Omental fat pad (tissue), 4 donors: ENCODE data around the gene MKX. TPM values are rescaled to one million over a fixed set of nuclear protein-coding genes. Genes with fewer than 3 reads are reported as not detected.

ENCODE experiments used
- ATAC-seq: fragments of 150-250 bp; one replicate; pipeline ENCODE4 v1.9.1; 2016; ENCODE audit warnings: mild to moderate bottlenecking, moderate library complexity; ENCODE audit not compliant: low FRiP score
- DNase-seq: peaks from one replicate; pipeline ENCODE4 v3.0.0-alpha.2; 2019; ENCODE audit warnings: low spot score
- total RNA-seq, 4 donors: library from RNA; depleted of rRNA; stranded (reverse); fragments of >200 nt; gene quantifications; one replicate each; pipeline ENCODE4 v1.1.0, GENCODE V29; 2016
- TF ChIP-seq, protein P1 (sequence below), 3 donors: fragments of 450-650 bp; IDR thresholded peaks; one replicate each; pipeline ENCODE4 v1.5.1; 2016 to 2017; ENCODE audit warnings: antibody characterized with exemption in 3 of 3, mild to moderate bottlenecking in 3 of 3, moderate library complexity in 2 of 3

The MKX gene
- total RNA-seq, 4 donors from 2014 or later, result 1.1 to 5.6 (median 3.1) TPM

DNA sequence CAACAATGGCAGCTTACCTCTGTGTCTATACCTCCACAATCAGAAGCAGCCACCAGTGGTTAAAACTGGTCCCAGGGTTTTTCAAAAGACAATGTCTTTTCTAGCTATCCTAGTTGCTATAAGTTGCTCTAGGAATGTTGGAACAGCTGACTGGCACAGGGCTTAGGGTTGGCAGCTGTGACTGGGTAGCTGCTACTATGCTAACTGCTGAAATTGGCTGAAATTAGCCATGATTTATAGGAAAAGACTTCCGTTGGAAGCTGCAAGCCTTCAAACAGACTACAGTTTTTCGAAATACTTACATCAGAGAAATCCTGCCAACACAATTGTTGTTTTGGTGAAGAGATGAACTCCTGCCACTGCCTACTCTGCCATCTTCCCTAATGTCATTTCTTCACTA, 102.3 kb downstream of the MKX start:
- TF ChIP-seq, protein P1, sequence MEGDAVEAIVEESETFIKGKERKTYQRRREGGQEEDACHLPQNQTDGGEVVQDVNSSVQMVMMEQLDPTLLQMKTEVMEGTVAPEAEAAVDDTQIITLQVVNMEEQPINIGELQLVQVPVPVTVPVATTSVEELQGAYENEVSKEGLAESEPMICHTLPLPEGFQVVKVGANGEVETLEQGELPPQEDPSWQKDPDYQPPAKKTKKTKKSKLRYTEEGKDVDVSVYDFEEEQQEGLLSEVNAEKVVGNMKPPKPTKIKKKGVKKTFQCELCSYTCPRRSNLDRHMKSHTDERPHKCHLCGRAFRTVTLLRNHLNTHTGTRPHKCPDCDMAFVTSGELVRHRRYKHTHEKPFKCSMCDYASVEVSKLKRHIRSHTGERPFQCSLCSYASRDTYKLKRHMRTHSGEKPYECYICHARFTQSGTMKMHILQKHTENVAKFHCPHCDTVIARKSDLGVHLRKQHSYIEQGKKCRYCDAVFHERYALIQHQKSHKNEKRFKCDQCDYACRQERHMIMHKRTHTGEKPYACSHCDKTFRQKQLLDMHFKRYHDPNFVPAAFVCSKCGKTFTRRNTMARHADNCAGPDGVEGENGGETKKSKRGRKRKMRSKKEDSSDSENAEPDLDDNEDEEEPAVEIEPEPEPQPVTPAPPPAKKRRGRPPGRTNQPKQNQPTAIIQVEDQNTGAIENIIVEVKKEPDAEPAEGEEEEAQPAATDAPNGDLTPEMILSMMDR (IDR thresholded peaks at IDR 0.05), result no peak

DNA sequence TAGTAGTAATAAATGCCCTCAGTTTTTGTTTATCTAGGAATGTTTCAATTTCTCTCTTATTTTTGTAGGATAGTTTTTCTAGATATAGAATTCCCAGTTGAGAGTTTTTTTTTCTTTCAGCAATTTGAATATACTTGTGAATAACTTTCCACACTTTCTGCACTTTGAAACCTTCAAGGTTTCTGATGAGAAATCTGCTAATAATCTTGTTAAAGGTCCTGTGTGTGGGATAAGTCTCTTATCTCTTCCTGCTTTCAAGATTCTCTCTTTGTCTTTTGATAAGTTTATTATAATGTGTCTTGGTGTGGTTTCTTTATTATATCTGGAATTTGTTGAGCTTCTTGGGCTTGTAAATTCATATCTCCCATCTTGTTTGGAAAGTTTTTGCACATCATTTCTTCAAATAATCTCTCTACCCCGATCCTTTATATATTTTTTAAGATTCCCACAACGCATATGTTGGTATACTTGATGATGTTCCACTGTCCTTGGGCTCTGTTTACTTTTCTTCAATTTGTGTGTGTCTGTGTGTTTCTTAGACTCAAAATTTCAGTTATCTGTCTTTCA, 103.5 kb downstream of the MKX start:
- no peak for DNase-seq
- ATAC-seq, result no peak
- TF ChIP-seq, protein P1 (IDR thresholded peaks at IDR 0.05), result no peak

More for the DNA sequence above, 102.3 kb downstream of the MKX start:
- ATAC-seq (no peak), DNase-seq (no peak)

DNA sequence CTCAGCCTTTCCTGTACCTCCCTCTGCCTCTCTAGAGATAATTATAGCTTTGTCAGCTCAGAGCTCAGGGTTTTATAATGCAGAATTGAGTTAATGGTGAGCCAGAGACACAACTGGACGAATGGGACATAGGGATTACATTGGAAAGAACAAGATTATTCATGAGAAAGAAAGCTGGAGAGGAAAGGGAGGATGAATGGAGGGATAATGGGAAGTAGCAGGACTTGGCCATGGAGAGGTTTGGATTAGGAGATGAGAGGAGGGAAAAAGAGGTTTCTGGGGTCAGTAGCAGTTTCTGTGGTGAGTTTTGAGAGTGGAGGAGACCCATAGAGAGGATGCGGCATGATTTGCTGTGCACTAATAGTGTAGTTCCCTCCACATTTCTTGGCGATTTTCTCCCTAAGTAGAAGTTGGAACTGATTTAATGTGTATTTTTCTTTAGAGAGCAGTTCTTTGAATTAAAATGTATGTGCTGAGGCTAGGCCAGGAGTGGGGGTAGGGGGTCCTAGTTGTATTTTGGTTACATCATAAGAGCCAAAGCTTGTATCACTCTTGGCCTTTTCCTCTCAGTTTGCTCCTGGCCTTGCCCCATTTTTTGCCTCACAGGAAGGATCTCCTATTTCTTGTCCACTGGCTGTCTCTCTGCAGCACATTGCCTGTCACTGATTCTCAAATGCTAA, 107.4 kb downstream of the MKX start:
- ATAC-seq (no peak), DNase-seq (no peak)
- TF ChIP-seq, protein P1 (IDR thresholded peaks at IDR 0.05), result no peak

DNA sequence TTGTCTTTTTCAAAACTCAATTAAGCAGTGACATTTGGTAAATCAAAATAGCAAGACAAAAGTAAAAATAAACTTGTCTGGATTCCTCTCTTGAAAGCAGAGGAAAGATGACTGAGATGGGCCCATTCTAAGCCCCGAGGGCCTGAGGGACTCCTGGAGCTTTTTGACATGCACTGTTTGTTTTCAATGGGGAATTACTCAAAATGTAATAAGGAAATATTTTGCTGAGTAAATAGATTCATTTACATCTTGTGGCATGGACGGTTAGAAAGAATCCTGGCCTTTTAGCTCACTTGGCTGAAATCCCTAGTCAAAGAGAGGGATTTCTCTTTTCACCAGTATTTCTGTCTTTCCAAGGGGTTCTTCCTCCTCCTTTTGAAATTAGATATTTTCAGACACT, 108.0 kb downstream of the MKX start:
- TF ChIP-seq, protein P1 (IDR thresholded peaks at IDR 0.05), result no peak
- ATAC-seq, result no peak
- no peak for DNase-seq

DNA sequence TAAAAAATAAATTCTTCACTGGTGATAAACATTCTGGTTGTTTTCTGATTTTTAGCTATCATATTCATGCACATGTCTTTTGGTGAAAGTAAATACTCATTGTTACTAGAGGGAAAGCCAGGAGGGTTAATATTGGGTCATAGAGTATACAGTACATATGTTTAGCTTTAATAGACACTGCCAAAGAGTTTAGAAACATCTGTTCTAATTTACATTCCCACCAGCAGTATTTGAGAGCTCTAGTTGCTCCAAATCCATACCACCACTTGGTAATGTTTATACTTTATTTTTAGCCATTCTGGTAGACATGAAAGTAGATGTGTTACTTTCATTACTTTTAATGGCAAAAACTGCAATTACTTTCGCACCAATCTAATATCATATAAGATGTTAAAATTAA, 108.8 kb downstream of the MKX start:
- no peak for DNase-seq
- no peak for ATAC-seq
- TF ChIP-seq, protein P1 (IDR thresholded peaks at IDR 0.05), result no peak

DNA sequence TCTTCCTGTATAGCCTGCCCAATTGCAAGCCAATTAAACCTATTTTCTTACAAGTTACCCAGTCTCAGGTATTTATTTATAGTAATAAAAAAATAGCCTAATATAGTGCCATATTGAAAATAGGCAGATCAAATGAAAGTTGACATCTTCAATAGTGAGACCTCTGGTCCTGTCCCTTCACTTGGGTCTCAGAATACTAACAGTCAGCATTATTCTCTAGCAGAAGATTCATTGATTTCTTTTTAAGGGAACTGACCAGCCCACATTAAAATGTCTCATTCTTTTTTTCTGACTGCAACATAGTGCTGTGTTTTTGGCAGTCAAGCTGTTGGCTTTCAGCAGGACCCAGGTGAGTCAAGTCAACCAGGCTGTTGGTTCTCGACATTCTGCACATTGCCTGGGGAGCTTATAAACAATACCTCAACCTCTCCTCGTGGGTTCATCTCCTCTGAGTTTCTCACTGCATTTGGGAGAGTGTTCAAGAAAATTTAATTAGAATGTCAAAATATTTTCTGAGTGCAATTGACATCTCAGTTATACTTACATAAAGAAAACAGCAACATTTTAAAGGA, 109.8 kb downstream of the MKX start:
- TF ChIP-seq, protein P1 (IDR thresholded peaks at IDR 0.05), result no peak
- ATAC-seq (no peak), DNase-seq (no peak)

DNA sequence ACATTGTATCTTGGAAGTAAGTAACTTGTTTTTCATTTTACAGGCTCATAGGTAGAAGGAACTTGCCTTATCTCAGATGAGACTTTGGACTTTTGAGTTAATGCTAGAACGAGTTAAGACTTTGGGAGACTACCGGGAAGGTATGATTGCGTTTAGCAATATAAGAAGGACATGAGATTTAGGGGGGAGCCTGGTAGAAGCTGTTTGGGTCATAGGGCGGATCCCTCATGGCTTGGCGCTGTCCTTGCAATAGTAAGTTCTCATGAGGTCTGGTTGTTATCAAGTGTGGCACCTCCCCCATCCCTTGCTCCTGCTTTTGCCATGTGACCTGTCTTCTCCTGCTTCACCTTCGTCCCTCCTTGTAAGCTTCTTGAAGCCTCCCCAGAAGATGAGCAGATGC, 110.3 kb downstream of the MKX start:
- TF ChIP-seq, protein P1 (IDR thresholded peaks at IDR 0.05), result no peak
- ATAC-seq (no peak), DNase-seq (no peak)
